NCI-H1105 treated with DMSO at 0.1 percent for 48 hours (cell line): ENCODE data around the gene DNAJC11.
A peak's percentile ranks its signal among the peaks of the same experiment; 100 is the strongest.
"Not testable (repeated sequence)": the region's sequence is repeated elsewhere in the genome, so short reads cannot be mapped to it uniquely, and the experiment has no call there.

Experiments used
- DNase-seq: peaks from one replicate; lab custom pipeline; 2025; lab: John Stamatoyannopoulos, UW

The DNAJC11 gene

DNA sequence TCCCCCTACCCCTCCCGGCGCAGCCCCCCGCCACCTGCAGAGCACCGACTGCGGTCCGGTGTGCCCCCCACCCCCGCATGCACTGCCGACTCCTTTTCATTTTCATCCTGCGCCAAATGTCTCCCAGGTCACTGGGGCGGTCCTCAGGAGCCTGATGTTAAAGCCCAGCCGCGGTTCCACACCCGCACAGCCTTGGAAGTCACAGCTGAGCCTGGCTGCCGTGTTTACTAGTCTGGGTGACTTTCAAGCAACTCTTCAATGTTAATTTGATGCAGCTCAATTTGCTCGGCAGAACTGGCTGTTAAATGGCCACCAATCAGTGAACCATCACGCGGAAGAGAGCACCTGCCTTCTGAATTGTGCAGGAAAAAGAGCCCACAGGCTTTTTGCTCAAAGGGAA, 49.7 kb downstream of the DNAJC11 start:
- no peak for DNase-seq

DNA sequence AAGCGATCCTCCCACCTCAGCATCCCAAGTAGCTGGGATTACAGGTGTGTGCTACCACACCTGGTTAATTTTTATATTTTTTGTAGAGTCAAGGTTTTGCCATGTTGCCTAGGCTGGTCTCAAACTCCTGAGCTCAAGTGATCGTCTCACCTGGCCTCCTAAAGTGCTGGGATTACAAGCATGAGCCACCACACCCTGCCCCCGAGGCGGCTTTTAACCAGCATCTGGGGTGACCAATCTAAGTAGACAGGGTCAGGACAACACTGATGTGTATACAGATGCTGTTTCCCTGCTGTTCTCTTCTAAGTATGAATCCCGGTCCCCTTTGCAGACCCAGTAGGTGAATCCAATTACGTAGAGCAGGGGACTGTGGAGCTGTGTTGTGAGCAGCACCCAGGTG, 53.1 kb downstream of the DNAJC11 start:
- no peak for DNase-seq

DNA sequence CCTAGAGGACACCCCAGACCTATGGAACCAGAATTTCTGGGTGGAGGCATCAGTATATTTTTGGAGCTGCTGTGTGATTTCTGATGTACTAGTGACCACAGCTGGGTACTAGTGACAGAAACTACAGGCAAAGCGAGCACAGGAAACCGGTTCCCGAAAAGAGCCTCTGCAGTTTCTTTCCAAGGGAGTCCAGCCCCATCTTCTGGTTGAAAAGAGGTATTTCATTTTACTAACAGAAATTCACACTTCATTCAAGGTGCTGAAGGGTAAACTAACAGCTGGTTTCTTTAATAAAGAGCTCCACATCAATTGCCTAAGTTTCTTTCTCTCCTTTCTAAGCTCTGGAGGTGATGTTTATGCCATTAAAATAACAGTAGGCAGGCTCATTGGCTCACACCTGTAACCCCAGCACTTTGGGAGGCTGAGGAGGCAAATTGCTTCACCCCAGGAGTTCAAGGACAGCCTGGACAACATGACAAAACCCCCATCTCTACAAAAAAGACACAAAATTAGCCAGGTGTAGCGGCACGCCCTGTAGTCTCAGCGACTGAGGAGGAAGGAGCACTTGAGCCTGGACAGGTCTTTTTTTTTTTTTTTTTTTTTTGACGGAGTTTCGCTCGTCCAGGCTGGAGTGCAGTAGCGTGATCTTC, 55.0 kb downstream of the DNAJC11 start:
- DNase-seq = peak; percentile 54

DNA sequence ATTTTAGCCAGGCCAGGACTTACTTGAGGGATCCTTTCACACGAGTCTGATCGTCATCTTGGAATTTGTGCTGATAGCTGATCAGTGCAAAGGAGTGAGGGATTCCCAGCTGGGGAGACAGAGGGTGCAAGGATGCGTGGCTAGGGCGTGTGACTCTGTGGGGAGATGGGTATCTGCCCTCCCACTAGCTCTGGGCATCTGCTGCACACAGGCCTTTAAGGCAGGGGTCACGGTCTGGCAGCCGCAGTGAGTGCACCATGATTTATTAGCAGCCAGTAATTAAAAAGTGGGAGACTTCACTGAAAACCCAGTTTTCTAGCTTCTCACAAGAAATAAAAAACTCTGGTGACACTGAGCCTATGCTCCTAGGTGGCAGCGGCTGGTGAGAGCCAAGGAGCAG, 56.6 kb downstream of the DNAJC11 start:
- DNase-seq = no peak

DNA sequence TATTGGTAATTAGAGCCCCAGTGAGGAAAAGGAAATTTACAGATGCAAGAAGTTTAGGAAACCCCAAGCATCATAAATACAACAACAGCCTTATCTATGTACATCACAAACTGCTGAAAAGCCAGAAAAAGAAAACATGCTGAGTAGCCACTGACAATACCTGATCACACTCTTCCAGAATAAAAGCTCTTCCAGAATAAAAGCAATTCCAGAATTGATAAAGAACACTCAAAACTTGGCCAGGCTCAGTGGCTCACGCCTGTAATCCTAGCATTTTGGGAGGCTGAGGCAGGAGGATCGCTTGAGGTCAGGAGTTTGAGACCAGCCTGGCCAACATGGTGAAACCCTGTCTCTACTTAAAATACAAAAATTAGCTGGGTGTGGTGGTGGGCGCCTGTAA, 60.7 kb downstream of the DNAJC11 start:
- not testable (repeated sequence) for DNase-seq

DNA sequence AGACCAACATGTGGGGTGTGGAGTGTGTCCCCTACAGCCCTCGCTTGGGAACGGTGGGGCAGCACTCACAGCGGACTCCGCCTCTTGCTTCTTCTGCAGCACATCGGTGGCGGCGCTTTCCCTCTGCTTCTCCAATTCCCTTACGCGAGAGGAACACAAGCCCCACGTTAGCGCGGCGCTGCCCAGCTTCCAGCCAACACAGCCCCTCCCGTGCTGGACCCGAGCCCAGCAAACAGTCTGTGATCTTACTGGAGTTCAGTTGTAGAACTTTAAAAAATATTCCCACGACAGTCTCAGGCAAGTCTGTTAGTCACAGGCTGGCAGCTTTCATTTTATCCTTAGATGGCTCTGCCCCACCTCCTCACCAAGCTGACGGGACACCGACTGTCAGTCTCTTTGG, 63.4 kb downstream of the DNAJC11 start:
- DNase-seq = no peak

DNA sequence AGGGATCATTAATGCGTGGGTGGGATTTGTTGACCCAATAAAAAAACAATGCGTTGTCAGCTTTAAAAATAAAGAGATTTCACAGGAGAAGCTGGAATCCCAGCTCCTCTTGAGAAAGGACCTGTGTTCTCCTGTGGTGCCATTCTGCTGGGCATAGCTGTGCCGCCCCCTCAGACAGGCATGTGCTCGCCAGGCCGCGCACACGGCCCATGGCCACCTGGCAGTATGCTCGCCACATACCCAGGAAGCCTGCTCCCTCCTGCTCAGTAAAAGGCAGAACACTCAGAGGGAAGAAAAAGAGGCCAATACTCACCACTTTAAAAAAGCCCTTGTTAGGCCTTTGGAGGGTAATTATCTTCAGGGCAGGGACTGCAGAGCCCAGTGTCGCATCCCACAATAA, 63.8 kb downstream of the DNAJC11 start:
- DNase-seq = no peak

DNA sequence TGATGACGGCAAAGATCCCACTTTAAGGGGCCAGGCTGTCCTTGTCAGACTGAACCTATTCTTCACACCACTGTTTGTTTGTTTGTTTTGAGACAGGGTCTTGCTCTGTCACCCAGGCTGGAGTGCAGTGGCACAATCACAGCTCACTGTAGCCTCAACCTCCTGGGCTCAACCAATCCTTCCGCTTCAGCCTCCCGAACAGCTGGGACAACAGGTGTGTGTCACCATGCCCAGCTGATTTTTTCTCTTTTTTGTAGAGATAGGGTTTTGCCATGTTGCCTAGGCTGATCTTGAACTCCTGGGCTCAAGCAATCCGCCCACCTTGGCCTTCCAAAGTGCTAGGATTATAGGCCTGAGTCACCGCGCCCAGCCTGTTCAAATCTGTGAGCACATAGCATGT, 64.8 kb downstream of the DNAJC11 start:
- DNase-seq = not testable (repeated sequence)

DNA sequence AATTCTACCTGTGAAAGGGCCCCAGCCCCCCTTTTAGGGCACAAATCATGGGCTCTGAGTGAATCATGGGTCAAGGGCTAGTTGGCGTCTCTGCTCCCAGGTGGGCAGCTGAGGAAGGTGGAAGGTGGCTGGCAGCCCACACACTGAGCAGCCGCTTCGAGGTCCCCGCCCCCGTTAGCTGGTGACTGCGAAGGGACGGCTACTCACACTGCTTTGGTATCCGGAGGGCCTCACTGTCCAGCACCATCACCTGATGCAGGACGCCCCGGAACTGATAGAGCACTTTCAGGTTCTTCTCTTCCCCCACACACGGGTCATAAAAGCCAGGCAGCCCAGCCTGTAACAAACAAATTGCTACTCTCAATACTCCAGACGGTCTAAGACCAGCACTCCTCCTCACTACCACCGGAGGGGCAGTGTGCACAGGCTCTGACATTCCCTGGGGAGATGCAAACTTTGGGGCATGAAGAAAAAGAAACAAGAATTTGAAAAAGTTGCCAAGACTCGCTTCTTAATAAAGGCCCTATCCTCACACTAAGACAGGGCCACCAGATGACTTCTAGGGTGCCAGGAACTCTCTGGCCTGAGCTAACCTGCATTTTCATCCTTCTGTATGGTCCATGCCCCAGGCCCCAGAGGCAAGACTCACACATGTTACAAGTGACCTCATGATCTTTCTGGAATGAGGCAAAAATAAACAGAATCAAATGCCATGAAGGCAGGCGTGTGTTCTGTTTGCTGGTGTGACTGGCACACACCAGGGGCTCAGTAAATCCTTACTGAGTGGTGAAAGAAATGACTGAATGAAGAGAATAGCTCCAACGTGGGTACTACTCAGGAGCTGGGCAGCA, 65.5 kb downstream of the DNAJC11 start:
- no peak for DNase-seq

DNA sequence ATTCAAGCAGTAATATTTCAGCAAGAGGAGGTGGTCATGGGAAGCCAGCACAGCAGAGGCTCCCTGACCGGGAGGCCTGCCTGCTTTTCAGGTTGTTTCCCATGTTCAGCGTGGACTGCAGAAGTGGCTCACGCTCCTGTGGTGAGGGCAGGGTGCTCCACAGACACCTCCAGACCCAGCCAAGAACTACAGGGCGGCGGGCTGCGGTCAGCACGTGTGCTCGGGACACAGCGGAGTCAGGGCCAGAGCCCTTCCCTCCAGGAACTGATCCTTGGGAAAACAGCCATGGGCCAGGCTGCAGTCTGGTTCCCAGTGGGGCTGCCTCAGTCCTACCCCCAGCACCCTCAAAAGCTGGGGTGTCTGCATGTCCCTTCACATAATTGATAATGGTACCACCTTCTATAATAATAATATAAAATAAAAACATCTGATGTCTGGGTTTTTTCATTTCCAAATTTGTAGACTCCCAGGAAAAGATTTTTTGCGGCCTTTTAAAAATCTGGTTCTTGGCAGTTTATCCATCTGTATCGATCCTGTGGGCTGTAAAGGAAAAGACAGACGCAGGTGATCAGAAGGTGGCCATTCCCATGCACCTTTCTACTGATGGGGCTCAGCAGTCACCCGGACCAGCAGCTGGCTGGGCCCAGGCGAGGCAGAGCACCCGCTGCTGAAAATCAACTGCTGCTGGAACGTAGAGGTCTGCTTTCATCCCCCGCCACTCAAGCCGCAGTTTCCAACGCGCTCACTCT, 66.3 kb downstream of the DNAJC11 start:
- no peak for DNase-seq

DNA sequence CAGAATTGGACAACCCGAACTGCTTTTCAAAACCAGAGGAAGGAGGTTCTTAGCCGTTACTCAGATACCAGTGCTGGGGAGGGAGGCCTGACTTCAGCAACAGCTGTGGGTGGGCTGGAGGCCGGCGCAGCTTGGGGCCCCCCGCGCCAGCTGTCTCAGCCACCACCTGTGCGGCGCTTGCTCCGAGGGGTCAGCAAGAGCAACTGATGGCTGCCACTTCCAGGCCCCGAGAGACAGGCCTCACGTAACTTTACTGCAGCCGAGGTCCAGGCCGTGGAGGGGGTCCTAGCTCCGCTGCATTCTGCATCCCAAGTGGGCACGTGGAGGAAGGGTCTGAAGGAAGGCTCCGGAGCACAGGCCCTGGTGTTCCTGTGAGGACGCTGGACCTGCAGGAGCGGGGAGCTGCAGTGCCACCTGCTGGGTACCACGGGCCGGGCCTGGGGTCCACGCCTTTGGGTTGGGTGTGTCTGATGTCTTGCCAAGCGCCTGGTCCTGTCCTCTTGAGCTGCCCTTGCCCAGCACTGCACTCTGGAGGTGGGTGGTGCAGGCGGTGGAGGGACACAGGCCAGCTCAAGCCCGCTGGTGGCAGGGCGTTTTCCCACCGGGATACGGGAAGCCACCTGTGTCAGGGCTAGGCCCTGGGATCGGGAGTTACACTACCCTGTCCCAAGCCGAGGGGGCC, 67.1 kb downstream of the DNAJC11 start:
- DNase-seq = peak; percentile 9

DNA sequence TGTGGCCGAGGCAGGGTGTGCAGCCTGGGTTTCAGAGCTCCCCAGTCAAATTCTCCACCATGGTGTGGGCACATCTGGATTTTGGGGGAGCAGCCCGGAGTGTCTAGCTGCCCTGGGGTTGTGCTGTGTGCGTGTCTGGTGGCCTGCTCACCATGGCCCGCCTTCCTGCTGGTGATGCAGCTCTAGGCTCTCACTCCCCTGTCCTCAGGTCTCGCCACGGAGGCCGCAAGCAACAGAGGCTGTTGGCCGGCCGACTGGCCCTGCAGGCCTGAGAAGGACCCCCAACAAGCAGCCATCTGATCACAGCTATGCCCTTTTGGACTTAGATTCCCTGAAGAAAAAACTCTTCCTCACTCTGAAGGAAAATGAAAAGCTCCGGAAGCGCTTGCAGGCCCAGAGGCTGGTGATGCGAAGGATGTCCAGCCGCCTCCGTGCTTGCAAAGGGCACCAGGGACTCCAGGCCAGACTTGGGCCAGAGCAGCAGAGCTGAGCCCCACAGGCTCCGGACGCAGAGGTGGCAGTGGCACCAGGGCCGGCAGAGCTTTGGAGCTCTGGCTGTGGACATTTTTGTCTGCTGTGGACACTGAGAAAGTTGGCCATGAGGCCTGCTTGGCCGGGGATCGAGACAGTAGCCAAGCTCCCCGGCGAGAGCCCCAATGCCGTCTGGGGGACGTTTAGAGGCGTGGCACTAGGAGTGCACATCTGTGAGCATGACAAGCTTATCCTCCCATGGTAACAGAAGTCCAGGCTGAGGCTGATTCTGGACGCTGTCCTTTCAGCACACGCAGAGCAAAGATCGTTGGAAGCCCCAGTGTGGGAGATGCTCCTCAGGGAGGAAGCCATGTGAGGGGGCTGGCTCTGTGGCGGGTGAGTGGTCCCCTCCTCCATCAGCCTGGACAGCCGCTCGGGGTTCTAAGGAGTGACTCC, 68.8 kb downstream of the DNAJC11 start:
- DNase-seq = no peak

DNA sequence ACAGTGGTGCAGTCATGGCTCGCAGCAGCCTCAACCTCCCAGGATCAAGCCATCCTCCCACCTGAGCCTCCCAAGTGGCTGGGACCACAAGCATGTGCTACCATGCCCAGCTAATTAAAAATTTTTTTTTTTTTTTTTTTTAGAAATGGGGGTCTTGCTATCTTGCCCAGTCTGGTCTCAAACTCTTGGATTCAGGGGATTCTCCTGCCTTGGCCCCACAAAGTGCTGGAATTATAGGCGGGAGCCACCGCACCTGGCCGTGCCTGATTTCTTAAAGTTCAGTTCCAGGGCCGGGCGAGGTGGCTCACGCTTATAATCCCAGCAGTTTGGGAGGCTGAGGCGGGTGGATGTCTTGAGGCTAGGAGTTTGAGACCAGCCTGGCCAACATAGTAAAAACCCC, 70.6 kb downstream of the DNAJC11 start:
- DNase-seq = no peak

DNA sequence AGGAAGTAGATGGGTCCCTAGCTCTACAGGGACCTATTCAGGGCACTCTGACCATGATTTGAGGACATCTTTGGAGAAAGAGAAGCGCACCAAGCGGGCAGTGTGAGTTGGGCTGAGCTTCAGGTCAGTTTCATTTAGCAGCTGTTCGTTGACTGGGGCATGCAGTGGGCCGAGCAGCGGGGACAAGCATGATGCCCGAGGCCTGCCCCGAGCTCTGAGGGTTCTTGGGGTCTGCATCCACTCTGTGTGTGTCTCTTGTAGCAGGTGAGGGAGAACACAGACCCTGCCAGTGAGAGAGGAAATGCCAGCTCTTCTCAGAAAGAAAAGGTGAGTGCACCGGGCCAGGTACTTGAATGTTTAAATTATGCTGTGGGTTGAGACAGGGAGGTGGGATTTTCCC, 71.6 kb downstream of the DNAJC11 start:
- DNase-seq = no peak

DNA sequence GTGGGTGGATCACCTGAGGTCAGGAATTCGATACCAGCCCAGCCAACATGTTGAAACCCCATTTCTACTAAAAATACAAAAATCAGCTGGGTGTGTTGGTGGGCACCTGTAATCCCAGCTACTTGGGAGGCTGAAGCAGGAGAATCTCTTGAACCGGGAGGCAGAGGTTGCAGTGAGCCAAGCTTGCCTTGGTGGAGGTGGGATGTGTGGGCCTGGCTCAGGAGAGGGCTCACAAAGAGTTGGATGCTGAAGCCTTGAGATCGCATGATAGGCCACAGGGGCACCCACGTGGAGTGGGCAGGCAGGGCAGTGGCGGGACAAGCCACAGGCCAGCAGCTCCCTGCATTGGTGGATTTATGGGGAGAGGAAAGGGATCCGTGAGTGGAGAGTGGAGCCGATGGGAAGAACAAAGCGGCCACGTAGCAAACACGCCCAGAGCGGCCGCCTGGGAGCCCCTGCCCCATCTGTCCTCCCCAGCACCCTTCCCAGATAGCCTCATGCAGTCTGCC, 72.6 kb downstream of the DNAJC11 start:
- no peak for DNase-seq

DNA sequence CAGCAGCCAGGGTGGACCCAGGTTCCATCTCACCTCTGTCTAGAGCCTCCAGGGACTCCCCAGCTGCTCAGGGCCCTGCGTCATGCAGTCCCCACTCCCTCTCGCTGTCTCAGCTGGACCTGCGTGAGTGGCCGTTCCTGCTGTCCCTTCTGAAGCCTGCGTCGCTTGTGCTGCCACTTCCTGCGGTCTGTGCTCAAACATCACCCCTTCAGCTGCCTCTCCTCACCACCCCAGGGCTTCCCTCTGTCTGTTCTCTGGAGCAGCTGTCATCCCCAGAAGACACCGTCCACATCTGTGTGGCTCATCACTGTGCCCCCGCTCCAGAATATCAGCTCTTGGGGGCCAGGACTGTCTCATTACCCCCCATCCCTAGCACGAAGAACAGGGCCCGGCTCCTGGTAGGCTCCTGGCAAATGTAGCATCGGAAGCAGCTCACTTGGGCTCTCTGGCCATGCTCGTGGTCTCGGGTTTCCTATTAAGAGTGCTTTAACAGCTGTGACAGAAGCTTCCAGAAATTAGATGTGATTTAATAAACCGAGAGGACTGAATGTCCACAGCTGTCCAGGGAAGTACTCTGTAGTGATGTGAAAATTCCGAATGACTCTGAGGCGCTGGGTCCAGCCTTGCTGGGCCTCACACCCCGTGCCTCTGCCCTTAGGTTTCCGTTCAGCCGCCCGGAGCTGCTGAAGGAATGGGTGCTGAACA, 73.6 kb downstream of the DNAJC11 start:
- DNase-seq = no peak

DNA sequence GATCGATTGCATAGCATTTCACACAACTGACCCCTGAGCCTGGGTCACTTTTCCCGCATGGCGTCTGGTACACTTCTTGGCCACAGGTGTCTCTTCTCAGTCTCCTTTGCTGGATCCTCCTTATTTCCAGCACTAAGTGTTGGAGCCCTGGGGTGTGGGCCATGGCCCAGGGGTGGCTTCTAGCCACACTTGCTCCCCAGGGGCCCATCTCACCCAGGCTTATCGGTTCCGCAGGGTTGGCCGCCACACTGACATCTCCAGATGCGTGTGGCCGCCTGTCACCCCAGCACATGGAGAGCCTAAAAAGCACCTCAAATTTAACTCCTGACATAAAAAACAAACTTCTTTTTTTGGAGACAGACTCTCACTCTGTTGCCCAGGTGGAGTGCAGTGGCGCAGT, 74.6 kb downstream of the DNAJC11 start:
- no peak for DNase-seq

DNA sequence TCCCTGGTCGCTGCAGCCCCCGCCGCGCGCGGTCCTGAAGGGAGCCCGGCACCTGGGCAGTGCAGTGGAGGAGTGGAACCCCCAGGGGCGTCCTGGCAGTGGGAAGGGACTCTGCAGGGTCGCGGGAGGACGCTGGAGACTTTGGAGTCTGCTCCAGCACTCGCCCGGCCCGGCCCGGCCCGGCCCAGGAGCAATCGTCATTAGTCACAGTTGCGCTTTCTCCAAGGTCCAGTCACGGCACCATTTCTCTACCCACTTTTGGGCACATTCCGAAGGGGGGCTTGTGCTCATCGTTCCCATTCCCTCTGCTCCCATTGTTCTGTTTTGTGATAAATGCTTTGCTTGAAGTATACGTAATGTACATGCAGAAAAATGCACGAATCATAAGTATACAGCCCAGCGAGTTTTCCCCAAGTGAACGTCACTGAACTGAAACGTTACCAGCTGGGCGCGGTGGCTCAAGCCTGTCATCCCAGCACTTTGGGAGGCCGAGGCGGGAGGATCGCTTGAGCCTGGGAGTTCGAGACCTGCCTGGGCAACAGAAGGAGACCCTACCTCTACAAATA, 75.9 kb downstream of the DNAJC11 start:
- DNase-seq = peak; percentile 3

DNA sequence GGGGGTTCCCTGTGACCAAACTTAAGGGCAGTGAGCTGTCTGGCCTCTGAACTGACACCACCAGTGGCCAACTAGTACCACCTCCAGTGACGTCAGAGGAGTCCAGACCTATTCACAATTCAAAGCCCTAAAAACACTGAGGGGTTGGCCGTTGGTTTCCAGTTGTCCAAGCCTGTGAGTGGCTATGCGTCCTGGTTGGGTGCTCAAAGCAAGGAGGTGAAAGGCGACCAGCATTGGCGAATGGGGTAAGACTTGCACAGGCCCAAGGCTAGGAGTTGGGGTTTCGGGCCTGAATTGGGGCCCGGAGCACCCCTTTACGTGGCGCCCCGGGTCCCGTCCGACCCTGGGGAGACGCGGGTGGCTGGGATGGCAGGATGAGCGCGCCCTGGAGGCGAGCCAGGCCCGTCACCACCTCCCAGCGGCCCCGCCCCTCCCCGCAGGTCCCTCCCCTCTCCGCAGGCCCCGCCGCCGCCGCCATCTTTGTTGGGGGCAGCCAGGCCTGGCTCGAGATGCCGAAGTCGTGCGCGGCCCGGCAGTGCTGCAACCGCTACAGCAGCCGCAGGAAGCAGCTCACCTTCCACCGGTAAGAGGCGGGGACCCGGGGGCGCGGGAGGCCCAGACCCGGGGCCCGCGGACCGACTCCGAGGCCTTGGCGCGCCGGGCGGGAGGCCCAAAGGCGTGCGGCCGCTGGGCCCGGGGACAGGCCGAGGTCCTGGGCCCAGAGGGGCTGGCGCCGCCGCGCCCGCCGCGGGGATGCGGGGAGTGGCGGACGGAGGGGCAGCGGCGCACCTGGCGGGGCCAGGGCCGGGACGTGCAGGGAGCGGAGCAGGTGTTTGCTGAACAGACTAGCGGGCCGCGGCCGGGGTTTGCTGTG, 76.7 kb downstream of the DNAJC11 start, which contains the start of gene THAP3:
Gene THAP3 (plus strand): TSS at position 159 of the 874 bp plus-strand sequence. CDS start 351 bp downstream, at position 510.
- DNase-seq = peak; percentile 78
